HL-60/S4 (cell line): ENCODE data around the gene DNAH9.
"Not testable (repeated sequence)": the region's sequence is repeated elsewhere in the genome, so short reads cannot be mapped to it uniquely, and the experiment has no call there.

ENCODE experiments used
- in situ Hi-C: fragments of 300-500 bp; cut with MboI; formaldehyde crosslinking; loops from 2 replicates; pipeline ENCODE4 v1.14.3; 2022; ENCODE audit warnings: low sequenced_read_pairs

The DNAH9 gene

GRCh38 chr17:11900041-11900476, 301.8 kb downstream of the DNAH9 start:
- in situ Hi-C loops = no loop called here

- in situ Hi-C loops = no loop called here
Observed at GRCh38 chr17:11900655-11901054, 302.4 kb downstream of the DNAH9 start.

- in situ Hi-C loops = no loop called here
Observed at GRCh38 chr17:11901931-11902330, 303.7 kb downstream of the DNAH9 start.

GRCh38 chr17:11908711-11909146, 310.5 kb downstream of the DNAH9 start:
- in situ Hi-C loops = no loop called here

GRCh38 chr17:11909348-11909747, 311.1 kb downstream of the DNAH9 start:
- in situ Hi-C loops = no loop called here

GRCh38 chr17:11916091-11916490, 317.8 kb downstream of the DNAH9 start:
- in situ Hi-C loops = no loop called here

GRCh38 chr17:11917415-11917814, 319.1 kb downstream of the DNAH9 start:
- in situ Hi-C loops = no loop called here

GRCh38 chr17:11921296-11921695, 323.0 kb downstream of the DNAH9 start:
- in situ Hi-C loops = no loop called here

GRCh38 chr17:11922638-11923037, 324.4 kb downstream of the DNAH9 start:
- in situ Hi-C loops = no loop called here

GRCh38 chr17:11924076-11924475, 325.8 kb downstream of the DNAH9 start:
- in situ Hi-C loops = no loop called here

GRCh38 chr17:11925262-11926021, 327.2 kb downstream of the DNAH9 start:
- in situ Hi-C loops = no loop called here

GRCh38 chr17:11928436-11928835, 330.2 kb downstream of the DNAH9 start:
- in situ Hi-C loops = no loop called here

- in situ Hi-C loops = no loop called here
Observed at GRCh38 chr17:11932337-11932898, 334.1 kb downstream of the DNAH9 start.

- in situ Hi-C loops = no loop called here
Observed at GRCh38 chr17:11935734-11936406, 337.6 kb downstream of the DNAH9 start.

- in situ Hi-C loops = no loop called here
Observed at GRCh38 chr17:11940904-11941303, 342.6 kb downstream of the DNAH9 start.

GRCh38 chr17:11943086-11943485, 344.8 kb downstream of the DNAH9 start:
- in situ Hi-C loops = not testable (repeated sequence)

GRCh38 chr17:11943759-11944347, 345.6 kb downstream of the DNAH9 start:
- in situ Hi-C loops = no loop called here

- in situ Hi-C loops = no loop called here
Observed at GRCh38 chr17:11944587-11944986, 346.3 kb downstream of the DNAH9 start.

- in situ Hi-C loops = no loop called here
Observed at GRCh38 chr17:11948789-11949188, 350.5 kb downstream of the DNAH9 start.

GRCh38 chr17:11949571-11949970, 351.3 kb downstream of the DNAH9 start:
- in situ Hi-C loops = not testable (repeated sequence)

GRCh38 chr17:11950771-11951519, 352.7 kb downstream of the DNAH9 start:
- in situ Hi-C loops = no loop called here
